Measurements from ENCODE around the gene SLC1A1. TPM values are rescaled to one million over a fixed set of nuclear protein-coding genes. Genes with fewer than 3 reads are reported as not detected.

Gene SLC1A1
- 3.3 and 5.6 TPM in 2 replicates for total RNA-seq

- DNase-seq (ENCODE audit: low read depth in 2 of 2) = peak; percentile 41 to 51
Measured at GRCh38 chr9:4489919-4490704, at the start of gene SLC1A1. Gene SLC1A1, plus strand, starts transcription at chr9:4490468. Its CDS starts 212 bp downstream, at chr9:4490680.

- no peak for DNase-seq (ENCODE audit: low read depth in 2 of 2)
Measured at GRCh38 chr9:4442806-4443205, 47.5 kb upstream of the SLC1A1 start.

- no peak for DNase-seq (ENCODE audit: low read depth in 2 of 2)
Measured at GRCh38 chr9:4443439-4443838, 46.8 kb upstream of the SLC1A1 start.

- DNase-seq (ENCODE audit: low read depth in 2 of 2) = no peak
Measured at GRCh38 chr9:4461437-4461836, 28.8 kb upstream of the SLC1A1 start.

GRCh38 chr9:4463824-4464223, 26.4 kb upstream of the SLC1A1 start:
- no peak for DNase-seq (ENCODE audit: low read depth in 2 of 2)

GRCh38 chr9:4464911-4465513, 25.3 kb upstream of the SLC1A1 start:
- DNase-seq (ENCODE audit: low read depth in 2 of 2) = no peak

GRCh38 chr9:4465910-4466309, 24.4 kb upstream of the SLC1A1 start:
- DNase-seq (ENCODE audit: low read depth in 2 of 2) = no peak

- DNase-seq (ENCODE audit: low read depth in 2 of 2) = no peak
Measured at GRCh38 chr9:4475301-4475700, 15.0 kb upstream of the SLC1A1 start.

GRCh38 chr9:4486176-4486575, 4.1 kb upstream of the SLC1A1 start:
- no peak for DNase-seq (ENCODE audit: low read depth in 2 of 2)

GRCh38 chr9:4489562-4489918, 728 bp upstream of the SLC1A1 start:
- DNase-seq (ENCODE audit: low read depth in 2 of 2) = peak; percentile 8 to 29

- DNase-seq (ENCODE audit: low read depth in 2 of 2) = peak in 1 of 2 donors; percentile 21
Measured at GRCh38 chr9:4490705-4491625, 697 bp downstream of the SLC1A1 start.

- DNase-seq (ENCODE audit: low read depth in 2 of 2) = no peak
Measured at GRCh38 chr9:4491626-4491975, 1.3 kb downstream of the SLC1A1 start.

GRCh38 chr9:4494332-4494731, 4.1 kb downstream of the SLC1A1 start:
- DNase-seq (ENCODE audit: low read depth in 2 of 2) = peak; percentile 46 to 72

GRCh38 chr9:4494806-4495205, 4.5 kb downstream of the SLC1A1 start:
- DNase-seq (ENCODE audit: low read depth in 2 of 2) = peak in 1 of 2 donors; percentile 9

GRCh38 chr9:4495537-4495936, 5.3 kb downstream of the SLC1A1 start:
- no peak for DNase-seq (ENCODE audit: low read depth in 2 of 2)

GRCh38 chr9:4496497-4496896, 6.2 kb downstream of the SLC1A1 start:
- no peak for DNase-seq (ENCODE audit: low read depth in 2 of 2)

- DNase-seq (ENCODE audit: low read depth in 2 of 2) = peak in 1 of 2 donors; percentile 9
Measured at GRCh38 chr9:4497395-4497794, 7.1 kb downstream of the SLC1A1 start.

GRCh38 chr9:4497855-4498254, 7.6 kb downstream of the SLC1A1 start:
- DNase-seq (ENCODE audit: low read depth in 2 of 2) = peak; percentile 21 to 23

GRCh38 chr9:4499917-4500316, 9.6 kb downstream of the SLC1A1 start:
- peak in 1 of 2 donors; percentile 48 for DNase-seq (ENCODE audit: low read depth in 2 of 2)

- no peak for DNase-seq (ENCODE audit: low read depth in 2 of 2)
Measured at GRCh38 chr9:4501147-4501507, 10.9 kb downstream of the SLC1A1 start.

- DNase-seq (ENCODE audit: low read depth in 2 of 2) = no peak
Measured at GRCh38 chr9:4502444-4502843, 12.2 kb downstream of the SLC1A1 start.

GRCh38 chr9:4503103-4503502, 12.8 kb downstream of the SLC1A1 start:
- no peak for DNase-seq (ENCODE audit: low read depth in 2 of 2)

All from lung microvascular endothelial cell (primary cell).